Measurements from ENCODE around the gene UTS2R.

DNA sequence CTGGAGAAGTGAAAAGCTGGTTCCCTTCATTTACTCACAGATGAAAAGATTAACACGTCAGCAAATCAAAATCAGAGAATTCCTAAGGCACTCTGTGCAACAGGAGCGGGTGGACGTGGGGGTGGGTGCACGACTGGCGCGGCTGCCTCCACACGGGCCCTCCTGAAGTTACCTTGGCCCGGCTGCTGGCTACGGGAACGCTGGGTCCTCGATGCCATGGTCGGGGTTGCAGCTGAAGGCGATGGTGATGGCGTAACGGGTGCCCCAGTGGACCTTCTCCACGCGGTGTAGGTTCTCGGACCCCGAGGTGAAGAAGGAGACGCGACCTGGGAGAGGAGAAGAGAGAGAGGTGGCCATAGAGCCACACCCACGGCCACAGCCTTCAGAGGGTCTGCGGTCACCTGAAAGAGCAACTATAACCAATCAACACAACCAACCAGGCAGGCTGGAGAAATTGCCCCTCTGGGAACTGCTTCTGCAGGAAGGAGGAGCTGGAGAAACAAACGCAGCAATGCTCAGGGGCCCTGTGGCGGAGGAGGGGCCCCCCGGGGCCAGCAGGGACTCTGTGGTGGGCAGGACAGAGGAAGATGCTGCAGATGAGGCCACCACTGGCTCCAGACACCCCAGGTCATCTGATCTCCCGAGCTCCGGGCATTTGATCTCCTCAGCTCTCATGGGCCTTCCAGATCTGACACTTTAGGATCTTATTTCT, 20.8 kb downstream of the UTS2R start:
- TF ChIP-seq ZNF274 (IDR thresholded peaks at IDR 0.05; ENCODE audit: low read depth, low read length): no peak
- no peak for TF ChIP-seq YY1 (IDR thresholded peaks at IDR 0.05; ENCODE audit: insufficient read depth, insufficient read length)

Measured in NT2/D1 (cell line).